ENCODE results near the gene FSTL4.

The FSTL4 gene

GRCh38 chr5:133564921-133565565 is 47.3 kb downstream of the FSTL4 start:
- Histone ChIP-seq H3K79me2 (ENCODE audit: insufficient read depth, low read depth) (no peaks in the 10 kb centered on the region), H3K4me3 (IDR thresholded peaks at IDR 0.05; ENCODE audit: insufficient read depth, low read depth, low read length) (no peak overlapping the region), H3K9ac (no peak overlapping the region), H3K4me2 (no peak overlapping the region), H3K4me1 (ENCODE audit: low read depth, poor library complexity, severe bottlenecking) (no peaks in the 10 kb centered on the region), H2AFZ (ENCODE audit: low read depth) (no peak overlapping the region), H3K27ac (no peak overlapping the region), H3K27me3 (ENCODE audit: insufficient read depth, low read depth) (no peaks in the 10 kb centered on the region), H3K36me3 (ENCODE audit: insufficient read depth) (no peaks in the 10 kb centered on the region), H4K20me1 (ENCODE audit: insufficient read depth) (no peaks in the 10 kb centered on the region)
- no peak for TF ChIP-seq CTCF (conservative IDR thresholded peaks at IDR 0.05; ENCODE audit: low read depth, low read length)

GRCh38 chr5:133562554-133562953 is 49.8 kb downstream of the FSTL4 start:
- Histone ChIP-seq H3K27ac (no peak overlapping the region), H4K20me1 (ENCODE audit: insufficient read depth) (no peaks in the 10 kb centered on the region), H3K27me3 (ENCODE audit: insufficient read depth, low read depth) (no peaks in the 10 kb centered on the region), H3K9ac (no peak overlapping the region), H2AFZ (ENCODE audit: low read depth) (no peak overlapping the region), H3K4me2 (no peak overlapping the region), H3K4me3 (IDR thresholded peaks at IDR 0.05; ENCODE audit: insufficient read depth, low read depth, low read length) (no peak overlapping the region), H3K79me2 (ENCODE audit: insufficient read depth, low read depth) (no peaks in the 10 kb centered on the region), H3K4me1 (ENCODE audit: low read depth, poor library complexity, severe bottlenecking) (no peaks in the 10 kb centered on the region), H3K36me3 (ENCODE audit: insufficient read depth) (no peaks in the 10 kb centered on the region)
- TF ChIP-seq CTCF (conservative IDR thresholded peaks at IDR 0.05; ENCODE audit: low read depth, low read length): no peak

- Histone ChIP-seq H3K27me3 (ENCODE audit: insufficient read depth, low read depth) (no peaks in the 10 kb centered on the region), H3K27ac (no peak overlapping the region), H3K4me3 (IDR thresholded peaks at IDR 0.05; ENCODE audit: insufficient read depth, low read depth, low read length) (no peak overlapping the region), H3K79me2 (ENCODE audit: insufficient read depth, low read depth) (no peaks in the 10 kb centered on the region), H2AFZ (ENCODE audit: low read depth) (no peak overlapping the region), H4K20me1 (ENCODE audit: insufficient read depth) (no peaks in the 10 kb centered on the region), H3K9ac (no peak overlapping the region), H3K4me1 (ENCODE audit: low read depth, poor library complexity, severe bottlenecking) (no peaks in the 10 kb centered on the region), H3K36me3 (ENCODE audit: insufficient read depth) (no peaks in the 10 kb centered on the region), H3K4me2 (no peak overlapping the region)
- no peak for TF ChIP-seq CTCF (conservative IDR thresholded peaks at IDR 0.05; ENCODE audit: low read depth, low read length)
Observed at GRCh38 chr5:133559960-133560359, 52.4 kb downstream of the FSTL4 start.

GRCh38 chr5:133556551-133556950 is 55.8 kb downstream of the FSTL4 start:
- Histone ChIP-seq H3K27ac (no peak overlapping the region), H3K4me1 (ENCODE audit: low read depth, poor library complexity, severe bottlenecking) (no peaks in the 10 kb centered on the region), H3K9ac (no peak overlapping the region), H3K79me2 (ENCODE audit: insufficient read depth, low read depth) (no peaks in the 10 kb centered on the region), H4K20me1 (ENCODE audit: insufficient read depth) (no peaks in the 10 kb centered on the region), H2AFZ (ENCODE audit: low read depth) (no peak overlapping the region), H3K27me3 (ENCODE audit: insufficient read depth, low read depth) (no peaks in the 10 kb centered on the region), H3K4me3 (IDR thresholded peaks at IDR 0.05; ENCODE audit: insufficient read depth, low read depth, low read length) (no peak overlapping the region), H3K4me2 (no peak overlapping the region), H3K36me3 (ENCODE audit: insufficient read depth) (no peaks in the 10 kb centered on the region)
- TF ChIP-seq CTCF (conservative IDR thresholded peaks at IDR 0.05; ENCODE audit: low read depth, low read length): no peak

All from KMS-11 (cell line).